ENCODE measurements around the gene SLC38A10.
"Not testable (repeated sequence)": the region's sequence is repeated elsewhere in the genome, so short reads cannot be mapped to it uniquely, and the experiment has no call there.

SLC38A10 gene

GRCh38 chr17:81310949-81311550, 15.9 kb upstream of the SLC38A10 start:
- no peak for DNase-seq

GRCh38 chr17:81309859-81310839, 15.0 kb upstream of the SLC38A10 start:
- no peak for DNase-seq

DNA sequence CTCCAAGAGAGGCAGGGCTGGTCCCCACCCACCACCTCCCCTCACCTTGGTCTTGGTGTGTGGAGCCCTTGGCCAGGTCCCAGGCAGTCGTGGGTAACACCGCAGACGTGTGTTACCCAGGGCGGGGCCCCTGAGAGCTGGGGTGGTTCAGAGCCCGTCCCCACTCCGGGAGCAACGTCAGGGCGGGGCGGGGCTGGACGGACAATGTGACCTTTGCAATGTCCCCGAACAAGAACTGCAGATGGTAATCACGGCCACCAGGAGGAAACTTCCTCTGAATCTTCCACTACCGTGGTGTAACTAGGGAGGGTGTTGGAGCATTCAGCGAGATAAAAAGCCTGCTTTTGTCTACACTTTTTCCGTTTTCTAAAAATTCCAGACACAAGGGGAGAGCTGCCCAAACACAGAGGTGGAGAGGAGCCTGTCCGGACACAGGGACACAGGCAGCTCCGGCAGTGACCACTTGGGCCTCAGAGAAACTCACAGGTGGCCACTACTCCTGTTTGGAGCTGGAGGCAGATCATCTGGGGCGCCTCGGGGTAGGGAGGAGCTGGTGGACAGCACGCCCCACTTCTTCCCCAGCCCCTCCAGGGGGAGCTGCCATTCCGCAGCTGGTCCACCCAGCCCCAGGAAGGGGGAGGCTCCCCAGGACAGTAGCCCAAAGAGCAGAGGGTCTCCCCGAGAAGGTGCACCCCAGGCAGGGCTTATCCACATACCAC, 14.2 kb upstream of the SLC38A10 start:
- DNase-seq = peak; percentile 53

GRCh38 chr17:81308784-81309139, 13.7 kb upstream of the SLC38A10 start:
- DNase-seq = not testable (repeated sequence)

- no peak for DNase-seq
These were observed 12.8 kb upstream of the SLC38A10 start for GRCh38 chr17:81307636-81308560.

DNA sequence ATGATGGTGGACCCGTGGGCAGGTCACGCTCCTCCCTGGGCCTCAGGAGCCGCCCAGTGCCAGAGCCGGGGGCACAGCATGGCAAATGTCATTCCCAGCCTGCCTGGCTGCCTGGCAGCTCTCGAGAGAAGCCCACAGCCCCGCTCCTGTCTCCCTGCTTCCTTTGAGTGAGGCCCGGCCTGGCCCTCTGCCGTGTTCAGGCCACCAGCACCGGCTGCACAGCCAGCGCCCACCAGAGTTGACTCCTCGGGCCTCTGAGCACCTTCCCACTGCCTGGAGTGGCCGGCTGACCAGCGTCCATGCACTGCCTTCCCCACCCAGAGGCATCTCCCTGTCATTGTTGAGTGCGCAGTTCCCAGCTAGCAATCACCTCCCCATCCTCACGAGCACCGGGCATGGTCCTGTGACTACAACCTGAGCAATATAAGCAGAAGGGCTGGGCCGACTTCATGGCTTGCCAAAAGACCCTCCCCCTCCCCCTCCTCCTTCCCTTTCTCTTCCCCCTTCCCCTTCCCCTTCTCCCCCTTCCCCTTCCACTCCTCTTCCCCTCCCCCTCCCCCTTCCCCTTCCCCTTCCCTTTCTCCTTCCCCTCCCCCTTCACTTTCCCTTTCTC, 11.9 kb upstream of the SLC38A10 start:
- no peak for DNase-seq

DNA sequence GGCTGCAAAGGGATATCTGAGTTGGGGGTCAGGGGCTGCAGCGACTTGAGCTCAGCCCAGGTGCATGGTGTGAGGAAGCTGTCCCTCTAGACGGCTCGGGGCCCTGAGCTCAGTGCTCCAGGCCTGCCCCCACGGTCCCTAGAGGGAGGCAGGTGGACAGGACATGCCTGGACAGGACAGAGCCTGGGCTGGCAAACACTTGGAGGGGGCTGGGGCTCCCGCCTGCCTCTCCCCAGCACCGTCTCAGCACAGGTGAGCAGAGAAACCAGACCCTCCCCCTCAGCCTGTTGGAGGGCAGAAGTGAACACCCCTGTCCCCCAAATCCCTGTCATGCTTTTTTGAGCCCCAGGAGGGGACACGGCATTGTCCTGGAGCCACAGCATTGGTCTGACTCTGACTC, 11.4 kb upstream of the SLC38A10 start:
- no peak for DNase-seq

- no peak for DNase-seq
These were observed 10.0 kb upstream of the SLC38A10 start for GRCh38 chr17:81305051-81305630.

- DNase-seq = no peak
These were observed 9.3 kb upstream of the SLC38A10 start for GRCh38 chr17:81304196-81305015.

GRCh38 chr17:81303385-81303784, 8.3 kb upstream of the SLC38A10 start:
- DNase-seq = no peak

DNA sequence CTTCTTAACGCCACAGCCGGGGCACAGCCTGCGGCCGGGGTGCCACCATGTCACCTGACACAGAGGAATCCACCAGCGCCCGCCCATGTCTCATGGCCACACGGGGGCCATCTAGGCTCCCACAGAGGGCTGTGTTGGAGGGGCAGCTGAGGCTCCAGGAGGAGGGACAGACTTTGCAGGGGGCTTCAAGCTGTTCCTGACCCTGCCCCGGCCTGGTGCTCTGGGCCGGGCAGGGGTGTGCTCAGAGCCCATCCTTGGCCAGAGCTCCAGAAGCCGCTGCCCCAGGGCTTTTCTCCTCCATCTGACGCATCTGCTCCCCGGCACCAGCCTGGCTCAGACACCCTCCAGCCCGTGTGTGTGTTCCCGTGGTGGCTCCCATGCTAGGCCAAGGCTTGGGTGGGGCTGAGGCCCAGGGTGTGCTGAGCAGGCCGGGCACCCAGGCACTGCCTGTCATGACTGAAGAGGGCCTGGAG, 7.8 kb upstream of the SLC38A10 start:
- no peak for DNase-seq

GRCh38 chr17:81302324-81302723, 7.2 kb upstream of the SLC38A10 start:
- DNase-seq = no peak

DNA sequence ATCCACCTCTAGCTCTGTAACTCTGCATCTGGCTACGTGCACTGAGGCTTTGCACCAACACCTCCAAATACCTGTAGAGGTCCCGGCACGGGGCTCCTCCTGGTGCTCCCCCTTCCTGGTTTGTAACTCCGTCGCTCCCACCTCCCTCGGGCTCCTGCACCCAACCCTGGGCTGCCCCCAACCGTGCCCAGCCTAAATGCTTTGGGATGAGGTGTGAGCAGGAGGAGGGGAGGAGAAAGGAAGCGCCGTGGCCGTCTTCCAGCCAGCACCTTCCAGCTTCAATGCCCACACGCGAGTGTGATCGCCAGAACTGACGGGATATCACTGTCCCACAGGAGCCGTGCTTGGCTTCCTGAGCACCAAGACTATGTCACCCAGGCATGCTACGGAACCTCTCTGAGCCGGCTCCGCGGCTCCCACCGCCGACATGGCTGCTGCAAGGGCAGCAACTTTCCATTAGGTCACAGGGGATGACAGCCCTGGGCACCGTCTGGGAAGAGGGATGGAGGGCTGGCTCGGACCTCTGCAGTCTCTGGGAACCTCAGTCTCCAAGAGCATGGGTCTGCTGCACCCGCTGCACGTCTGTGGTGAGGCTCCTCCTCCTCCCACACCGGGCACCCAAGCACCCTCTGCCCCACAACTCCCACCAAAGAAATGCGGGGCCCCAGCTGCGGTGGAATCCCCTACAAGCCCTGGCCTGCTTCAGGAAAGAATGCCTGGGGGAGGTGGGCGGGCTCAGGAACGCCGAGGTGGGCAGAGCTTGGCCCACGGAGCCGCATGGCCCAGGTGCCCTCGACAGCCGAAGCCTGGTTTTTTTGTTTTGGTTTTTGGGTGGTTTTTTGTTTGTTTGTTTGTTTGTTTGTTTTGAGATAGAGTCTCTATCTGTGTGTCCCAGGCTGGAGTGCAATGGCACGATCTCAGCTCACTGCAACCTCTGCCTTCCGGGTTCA, 6.4 kb upstream of the SLC38A10 start:
- no peak for DNase-seq

GRCh38 chr17:81300586-81301155, 5.6 kb upstream of the SLC38A10 start:
- no peak for DNase-seq

DNA sequence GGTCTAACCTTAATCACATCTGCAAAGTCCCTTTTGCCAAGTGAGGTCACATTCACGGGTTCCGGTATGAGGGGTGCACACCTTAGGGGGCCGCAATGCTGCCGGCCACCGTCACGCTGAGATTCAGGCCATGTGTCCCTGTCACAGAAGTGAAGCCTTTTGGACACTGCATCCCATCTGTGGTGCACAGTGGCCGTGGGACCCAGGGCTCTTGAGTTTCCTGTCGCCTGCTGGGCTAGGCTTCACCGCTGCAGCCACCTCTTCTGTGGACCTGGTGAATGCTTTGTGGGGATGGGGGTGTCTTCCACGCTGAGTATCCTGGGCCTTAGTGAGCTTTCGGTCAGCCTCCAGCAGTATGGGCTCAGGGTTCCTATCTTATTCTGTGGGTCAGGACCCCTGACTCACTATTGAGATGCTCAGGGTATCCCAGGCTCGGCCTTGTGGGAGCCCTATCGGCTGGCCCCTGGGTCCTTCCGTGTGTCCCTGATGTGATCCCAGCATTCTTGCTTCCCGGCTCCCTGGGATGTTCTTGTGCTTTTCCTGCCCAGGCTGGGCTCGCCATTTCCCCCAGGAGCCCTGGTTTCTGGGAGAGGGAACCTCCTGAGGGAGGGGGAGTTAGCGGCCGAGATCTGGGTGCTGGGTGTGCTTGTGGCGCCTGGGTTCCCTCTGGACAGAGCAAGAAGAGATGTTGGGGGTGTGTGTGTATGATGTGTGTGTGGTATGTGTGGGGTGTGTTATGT, 4.9 kb upstream of the SLC38A10 start:
- no peak for DNase-seq

GRCh38 chr17:81298991-81299738, 4.1 kb upstream of the SLC38A10 start:
- DNase-seq = no peak

DNA sequence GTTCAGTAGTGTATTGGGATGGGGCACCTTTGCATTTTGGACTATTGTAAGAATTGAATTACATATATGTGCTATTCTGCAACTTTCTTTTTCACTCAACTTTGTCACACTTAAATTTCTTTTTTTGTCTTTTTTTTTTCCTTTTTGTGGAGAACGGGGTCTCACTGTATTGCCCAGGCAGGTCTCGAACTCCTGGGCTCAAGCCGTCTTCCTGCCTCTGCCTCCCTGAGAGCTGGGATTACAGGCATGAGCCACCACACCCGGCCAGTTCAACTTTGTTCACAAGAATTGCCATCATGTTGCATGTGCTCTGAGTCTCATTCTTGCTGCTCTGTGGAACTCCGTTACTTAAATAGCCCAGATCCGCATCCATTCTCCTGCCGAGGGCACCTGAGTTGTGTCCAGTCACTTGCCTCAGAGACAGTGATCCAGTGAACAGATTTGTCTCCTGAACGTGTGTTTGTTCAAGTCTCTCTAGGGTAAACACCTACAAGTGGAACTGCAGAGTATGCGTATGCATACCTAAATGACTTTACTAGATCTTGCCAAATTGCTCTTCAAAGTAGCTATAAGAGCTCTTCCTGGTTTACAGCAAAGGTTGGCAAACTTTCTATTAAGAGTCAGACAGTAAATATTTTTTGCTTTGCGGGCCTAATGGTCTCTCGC, 3.4 kb upstream of the SLC38A10 start:
- peak; percentile 25 for DNase-seq
